Hepatocyte (in vitro differentiated cells): ENCODE measurements around the gene TBRG1. TPM values are rescaled to one million over a fixed set of nuclear protein-coding genes. Genes with fewer than 3 reads are reported as not detected.

Experiments
- DNase-seq: peaks from one replicate; pipeline ENCODE4 v3.0.0-alpha.2; 2016; ENCODE audit warnings: low spot score
- H2AFZ ChIP-seq: fragments of 200-600 bp; sonication (generic); 2 replicates; pipeline ENCODE4 v1.6.0; 2016; ENCODE audit warnings: antibody characterized with exemption, mild to moderate bottlenecking
- H3K27ac ChIP-seq: fragments of 200-600 bp; sonication (generic); 2 replicates; pipeline ENCODE4 v1.5.1; 2016; ENCODE audit warnings: mild to moderate bottlenecking
- H3K27me3 ChIP-seq: fragments of 200-600 bp; sonication (generic); 2 replicates; pipeline ENCODE4 v1.6.1; 2016
- H3K36me3 ChIP-seq: fragments of 200-600 bp; sonication (generic); replicated peaks from 2 replicates; pipeline ENCODE4 v1.5.1; 2016; ENCODE audit warnings: low read depth; ENCODE audit not compliant: insufficient read depth
- H3K4me1 ChIP-seq: fragments of 200-600 bp; sonication (generic); 2 replicates; pipeline ENCODE4 v1.5.1; 2016; ENCODE audit warnings: mild to moderate bottlenecking, moderate library complexity; ENCODE audit not compliant: insufficient read depth
- H3K4me2 ChIP-seq: fragments of 200-600 bp; sonication (generic); 2 replicates; pipeline ENCODE4 v1.6.0; 2016
- H3K4me3 ChIP-seq: fragments of 200-600 bp; sonication (generic); 2 replicates; pipeline ENCODE4 v1.5.1; 2016; ENCODE audit warnings: mild to moderate bottlenecking
- H3K79me2 ChIP-seq: fragments of 200-600 bp; sonication (generic); 2 replicates; pipeline ENCODE4 v1.6.0; 2017; ENCODE audit warnings: mild to moderate bottlenecking
- H3K9me2 ChIP-seq: fragments of 200-600 bp; sonication (generic); replicated peaks from 2 replicates; pipeline ENCODE4 v1.6.0; 2017; ENCODE audit warnings: mild to moderate bottlenecking; ENCODE audit not compliant: insufficient read depth
- H3K9me3 ChIP-seq: fragments of 200-600 bp; sonication (generic); 2 replicates; pipeline ENCODE4 v1.5.1; 2016; ENCODE audit warnings: low read depth, mild to moderate bottlenecking
- H4K20me1 ChIP-seq: fragments of 200-600 bp; sonication (generic); 2 replicates; pipeline ENCODE4 v1.6.0; 2016; ENCODE audit warnings: mild to moderate bottlenecking; ENCODE audit not compliant: insufficient read depth, poor library complexity, severe bottlenecking
- EZH2 ChIP-seq: fragments of 200-600 bp; sonication (generic); IDR thresholded peaks from 2 replicates; pipeline ENCODE4 v1.6.1; 2016; ENCODE audit warnings: antibody characterized with exemption, mild to moderate bottlenecking, borderline replicate concordance
- EZH2phosphoT487 ChIP-seq: fragments of 200-600 bp; sonication (generic); IDR thresholded peaks from one replicate; pipeline ENCODE4 v1.6.1; 2018; ENCODE audit warnings: antibody characterized with exemption, mild to moderate bottlenecking, low read depth, moderate library complexity; ENCODE audit not compliant: unreplicated experiment, severe bottlenecking
- WGBS: methylation state at CpG from one replicate; pipeline ENCODE4 v1.1.6; 2016; ENCODE audit warnings: low lambda C conversion rate; ENCODE audit errors: missing lambda C conversion rate; 5-methylcytosine and 5-hydroxymethylcytosine counted together
- polyA plus RNA-seq: library from polyadenylated mRNA; unstranded; fragments of >200 nt; fragmentation: Nextera tagmentation; extraction: Ambion mirVana; gene quantifications from 2 replicates; pipeline ENCODE4 v1.2.1, GENCODE V29; 2016
- total RNA-seq: library from RNA; depleted of rRNA; stranded (reverse); fragments of >200 nt; gene quantifications from 2 replicates; pipeline ENCODE4 v1.2.3, GENCODE V29; 2014
- TF ChIP-seq, protein P1 (sequence below): fragments of 200-600 bp; sonication (generic); IDR thresholded peaks from 2 replicates; pipeline ENCODE4 v1.5.1; 2016; ENCODE audit warnings: antibody characterized with exemption, mild to moderate bottlenecking; ENCODE audit not compliant: poor library complexity

Gene TBRG1
- total and polyA plus RNA-seq, 2 experiments from 2014 or later: 34.6 to 35.0 TPM

DNA sequence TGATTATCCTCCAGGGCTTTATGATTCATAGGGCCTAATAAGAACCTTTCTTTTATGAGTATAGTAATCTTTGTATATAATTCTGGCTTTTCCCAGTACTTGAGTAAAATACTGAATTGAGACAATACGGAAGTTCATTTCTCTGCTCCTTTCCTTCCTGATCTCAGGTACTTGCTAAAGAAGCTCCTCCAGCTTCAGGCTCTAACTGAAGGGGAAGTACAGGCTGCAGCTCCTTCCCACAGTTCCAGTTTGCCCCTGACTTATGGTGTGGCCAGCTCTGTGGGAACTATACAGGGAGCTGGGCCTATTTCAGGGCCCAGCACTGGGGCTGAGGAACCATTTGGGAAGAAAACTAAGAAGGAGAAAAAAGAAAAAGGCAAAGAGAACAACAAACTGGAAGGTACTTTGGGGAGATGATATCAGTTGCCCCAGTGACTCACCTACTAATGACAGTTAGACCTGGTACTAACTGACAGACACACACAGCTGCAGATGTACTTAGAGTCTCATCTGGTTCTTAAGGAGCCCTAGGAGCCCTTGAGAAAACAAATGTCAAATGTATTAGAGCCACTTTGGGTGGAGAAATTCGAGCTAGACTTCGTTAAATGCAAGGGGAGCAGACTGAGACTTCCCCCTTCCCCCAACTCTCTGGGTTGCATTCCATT is 3.0 kb downstream of the TBRG1 start:
- Histone ChIP-seq H3K4me3 (no peak overlapping the region), H3K4me2 (peak overlapping the region; percentile 84), H3K36me3 (no peaks in the 10 kb centered on the region), H3K4me1 (peaks cover 17% of the 10 kb centered on the region), H3K9me2 (no peaks in the 10 kb centered on the region), H2AFZ (no peak overlapping the region), H3K79me2 (peaks cover 40% of the 10 kb centered on the region), H3K9me3 (no peaks in the 10 kb centered on the region), H3K27me3 (no peaks in the 10 kb centered on the region), H4K20me1 (peaks cover 6% of the 10 kb centered on the region), H3K27ac (no peak overlapping the region)
- DNase-seq: no peak
- no peak for TF ChIP-seq EZH2
- TF ChIP-seq EZH2phosphoT487: no peak
- TF ChIP-seq, protein P1, sequence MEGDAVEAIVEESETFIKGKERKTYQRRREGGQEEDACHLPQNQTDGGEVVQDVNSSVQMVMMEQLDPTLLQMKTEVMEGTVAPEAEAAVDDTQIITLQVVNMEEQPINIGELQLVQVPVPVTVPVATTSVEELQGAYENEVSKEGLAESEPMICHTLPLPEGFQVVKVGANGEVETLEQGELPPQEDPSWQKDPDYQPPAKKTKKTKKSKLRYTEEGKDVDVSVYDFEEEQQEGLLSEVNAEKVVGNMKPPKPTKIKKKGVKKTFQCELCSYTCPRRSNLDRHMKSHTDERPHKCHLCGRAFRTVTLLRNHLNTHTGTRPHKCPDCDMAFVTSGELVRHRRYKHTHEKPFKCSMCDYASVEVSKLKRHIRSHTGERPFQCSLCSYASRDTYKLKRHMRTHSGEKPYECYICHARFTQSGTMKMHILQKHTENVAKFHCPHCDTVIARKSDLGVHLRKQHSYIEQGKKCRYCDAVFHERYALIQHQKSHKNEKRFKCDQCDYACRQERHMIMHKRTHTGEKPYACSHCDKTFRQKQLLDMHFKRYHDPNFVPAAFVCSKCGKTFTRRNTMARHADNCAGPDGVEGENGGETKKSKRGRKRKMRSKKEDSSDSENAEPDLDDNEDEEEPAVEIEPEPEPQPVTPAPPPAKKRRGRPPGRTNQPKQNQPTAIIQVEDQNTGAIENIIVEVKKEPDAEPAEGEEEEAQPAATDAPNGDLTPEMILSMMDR: no peak
- WGBS: 99% methylated on average over 3 of the region's 3 CpGs

DNA sequence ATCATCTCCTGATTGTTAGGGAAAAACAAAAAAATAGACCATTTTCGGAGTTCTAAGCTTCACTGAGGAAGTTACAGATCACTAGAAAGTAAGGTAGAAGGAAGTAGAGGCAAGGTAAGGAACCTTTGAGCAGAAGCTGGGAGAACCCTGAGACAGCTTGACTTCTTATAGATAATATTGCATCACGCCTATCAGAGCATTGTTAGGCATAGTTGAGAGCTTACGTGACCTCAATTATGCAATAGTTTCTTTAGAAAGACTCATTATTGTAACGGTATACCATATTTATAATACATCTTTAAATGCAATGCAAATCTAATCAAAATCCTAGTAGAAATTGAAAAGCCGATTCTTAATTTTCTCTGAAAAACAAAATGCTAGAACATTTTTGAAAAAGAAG is 4.9 kb downstream of the TBRG1 start:
- DNase-seq: no peak
- peaks cover 6% of the 10 kb centered on the region for H4K20me1 ChIP-seq
- TF ChIP-seq, protein P1: no peak
- TF ChIP-seq EZH2: no peak
- TF ChIP-seq EZH2phosphoT487: no peak
- H3K9me2 ChIP-seq: no peaks in the 10 kb centered on the region
- no peak overlapping the region for H2AFZ ChIP-seq
- H3K9me3 ChIP-seq: no peaks in the 10 kb centered on the region
- H3K27me3 ChIP-seq: no peaks in the 10 kb centered on the region
- H3K4me3 ChIP-seq: no peak overlapping the region
- 95% methylated on average over 5 of the region's 5 CpGs for WGBS
- no peak overlapping the region for H3K4me2 ChIP-seq
- H3K4me1 ChIP-seq: peaks cover 9% of the 10 kb centered on the region
- no peaks in the 10 kb centered on the region for H3K36me3 ChIP-seq
- no peak overlapping the region for H3K27ac ChIP-seq
- peaks cover 40% of the 10 kb centered on the region for H3K79me2 ChIP-seq

GRCh38 chr11:124629961-124630360 is 7.3 kb downstream of the TBRG1 start:
- H3K4me1 ChIP-seq: no peaks in the 10 kb centered on the region
- no peak overlapping the region for H2AFZ ChIP-seq
- no peak for DNase-seq
- no peak overlapping the region for H3K4me3 ChIP-seq
- TF ChIP-seq, protein P1: no peak
- TF ChIP-seq EZH2 (no peak), EZH2phosphoT487 (no peak)
- peaks cover 21% of the 10 kb centered on the region for H3K79me2 ChIP-seq
- no peaks in the 10 kb centered on the region for H3K27me3 ChIP-seq
- no peak overlapping the region for H3K4me2 ChIP-seq
- H4K20me1 ChIP-seq: peaks cover 5% of the 10 kb centered on the region
- 88% methylated on average over 4 of the region's 4 CpGs for WGBS
- no peaks in the 10 kb centered on the region for H3K9me3 ChIP-seq
- no peaks in the 10 kb centered on the region for H3K9me2 ChIP-seq
- no peaks in the 10 kb centered on the region for H3K36me3 ChIP-seq
- no peak overlapping the region for H3K27ac ChIP-seq
